Fibroblast of mammary gland (primary cell): ENCODE data around the gene ZBTB45.

Experiments used
- DNase-seq: peaks from one replicate; pipeline ENCODE4 v3.0.0-alpha.2; 2010; ENCODE audit warnings: low read depth
- H3K4me3 ChIP-seq: 2 replicates; pipeline ENCODE4 v1.5.1; 2011; ENCODE audit warnings: low read depth, mild to moderate bottlenecking, low read length, moderate library complexity; ENCODE audit not compliant: control insufficient read depth
- CTCF ChIP-seq: conservative IDR thresholded peaks from 2 replicates; pipeline ENCODE4 v1.5.1; 2011; ENCODE audit warnings: low read depth, low read length, inconsistent platforms; ENCODE audit not compliant: control insufficient read depth, insufficient read depth

The ZBTB45 gene

GRCh38 chr19:58561373-58562121 lies 41.9 kb upstream of the ZBTB45 start:
- peak overlapping the region; percentile 24 for H3K4me3 ChIP-seq
- TF ChIP-seq CTCF = no peak
- no peak for DNase-seq

GRCh38 chr19:58560921-58561320 lies 41.3 kb upstream of the ZBTB45 start:
- H3K4me3 ChIP-seq = no peak overlapping the region
- no peak for TF ChIP-seq CTCF
- no peak for DNase-seq

- no peak for TF ChIP-seq CTCF
- H3K4me3 ChIP-seq = peak overlapping the region; percentile 91
- DNase-seq = no peak
Measured at GRCh38 chr19:58560007-58560887, 40.6 kb upstream of the ZBTB45 start.

- TF ChIP-seq CTCF = no peak
- peak overlapping the region; percentile 91 for H3K4me3 ChIP-seq
- peak; percentile 90 for DNase-seq
Measured at GRCh38 chr19:58559275-58560006, 39.8 kb upstream of the ZBTB45 start.

- peak; percentile 98 for DNase-seq
- TF ChIP-seq CTCF = no peak
Measured at GRCh38 chr19:58558623-58559274, 39.1 kb upstream of the ZBTB45 start.

GRCh38 chr19:58558066-58558622 lies 38.5 kb upstream of the ZBTB45 start, which contains the start of gene UBE2M:
Gene UBE2M (minus strand): TSS chr19:58558611. CDS start chr19:58558381, 230 bp downstream.
- peak; percentile 37 for DNase-seq
- peak within 1 kb of the TSS; percentile 91 for H3K4me3 ChIP-seq
- TF ChIP-seq CTCF = no peak

More at GRCh38 chr19:58558623-58559274, 39.1 kb upstream of the ZBTB45 start:
- peak overlapping the region; percentile 91 for H3K4me3 ChIP-seq
